ENCODE measurements around the gene ZNF529. TPM values are rescaled to one million over a fixed set of nuclear protein-coding genes. Genes with fewer than 3 reads are reported as not detected.

Gene ZNF529
- total RNA-seq, 1 experiment from 2014 or later, result 16.9 TPM

GRCh38 chr19:36514012-36514612 lies 59.0 kb downstream of the ZNF529 start:
- Histone ChIP-seq H3K9me3 (ENCODE audit: control insufficient read depth, low read depth, low read length) (peaks cover 62% of the 10 kb centered on the region), H3K9ac (ENCODE audit: extremely low read depth, insufficient read length, low read length) (no peak overlapping the region), H4K8ac (replicated peaks; ENCODE audit: insufficient read length, low read depth, low read length) (no peak overlapping the region), H3K79me1 (ENCODE audit: insufficient read depth, low read depth, low read length, poor library complexity, severe bottlenecking) (peaks cover 3% of the 10 kb centered on the region), H2AK5ac (ENCODE audit: insufficient read length, low read length) (no peak overlapping the region), H3K14ac (ENCODE audit: insufficient read depth, low read length) (no peak overlapping the region), H2BK5ac (ENCODE audit: insufficient read length, low read length) (no peak overlapping the region), H3K27me3 (ENCODE audit: insufficient read depth, low read length) (no peaks in the 10 kb centered on the region), H3T11ph (ENCODE audit: low read length) (no peak overlapping the region), H4K91ac (ENCODE audit: insufficient read length, low read depth, low read length) (no peak overlapping the region), H2BK120ac (ENCODE audit: low read depth, low read length, poor library complexity, severe bottlenecking) (no peak overlapping the region), H3K23me2 (ENCODE audit: insufficient read length, low read depth, low read length, poor library complexity, severe bottlenecking) (no peaks in the 10 kb centered on the region), H4K20me1 (ENCODE audit: control insufficient read depth, insufficient read depth, insufficient read length) (no peaks in the 10 kb centered on the region), H2BK15ac (ENCODE audit: low read depth, low read length) (no peak overlapping the region), H2BK12ac (ENCODE audit: insufficient read length, low read depth, low read length) (no peak overlapping the region), H3K18ac (ENCODE audit: insufficient read length, low read depth, low read length) (no peak overlapping the region), H3K23ac (ENCODE audit: insufficient read length, low read depth, low read length) (no peak overlapping the region), H3K4me2 (ENCODE audit: insufficient read depth, insufficient read length, low read length) (no peak overlapping the region), H4K5ac (ENCODE audit: insufficient read length, low read depth, low read length) (no peak overlapping the region), H2AFZ (ENCODE audit: low read length) (no peak overlapping the region), H3K4me1 (ENCODE audit: insufficient read depth, low read length) (no peaks in the 10 kb centered on the region), H3K4ac (ENCODE audit: low read depth, low read length) (no peak overlapping the region), H3K79me2 (ENCODE audit: insufficient read depth, low read length) (no peaks in the 10 kb centered on the region), H3K56ac (ENCODE audit: insufficient read length, low read depth, low read length) (no peak overlapping the region), H2BK20ac (ENCODE audit: low read depth, low read length, poor library complexity, severe bottlenecking) (no peak overlapping the region), H3K27ac (ENCODE audit: insufficient read length, low read depth, low read length) (no peak overlapping the region)
- H3K36me3 Mint-ChIP-seq (ENCODE audit: insufficient read depth in 1 of 3, low read depth in 3 of 3), result peaks cover 76 to 92% (median 86%) of the 10 kb centered on the region in 3 experiments
- TF ChIP-seq, protein P1, sequence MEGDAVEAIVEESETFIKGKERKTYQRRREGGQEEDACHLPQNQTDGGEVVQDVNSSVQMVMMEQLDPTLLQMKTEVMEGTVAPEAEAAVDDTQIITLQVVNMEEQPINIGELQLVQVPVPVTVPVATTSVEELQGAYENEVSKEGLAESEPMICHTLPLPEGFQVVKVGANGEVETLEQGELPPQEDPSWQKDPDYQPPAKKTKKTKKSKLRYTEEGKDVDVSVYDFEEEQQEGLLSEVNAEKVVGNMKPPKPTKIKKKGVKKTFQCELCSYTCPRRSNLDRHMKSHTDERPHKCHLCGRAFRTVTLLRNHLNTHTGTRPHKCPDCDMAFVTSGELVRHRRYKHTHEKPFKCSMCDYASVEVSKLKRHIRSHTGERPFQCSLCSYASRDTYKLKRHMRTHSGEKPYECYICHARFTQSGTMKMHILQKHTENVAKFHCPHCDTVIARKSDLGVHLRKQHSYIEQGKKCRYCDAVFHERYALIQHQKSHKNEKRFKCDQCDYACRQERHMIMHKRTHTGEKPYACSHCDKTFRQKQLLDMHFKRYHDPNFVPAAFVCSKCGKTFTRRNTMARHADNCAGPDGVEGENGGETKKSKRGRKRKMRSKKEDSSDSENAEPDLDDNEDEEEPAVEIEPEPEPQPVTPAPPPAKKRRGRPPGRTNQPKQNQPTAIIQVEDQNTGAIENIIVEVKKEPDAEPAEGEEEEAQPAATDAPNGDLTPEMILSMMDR (conservative IDR thresholded peaks at IDR 0.05), result no peak
- no peaks in the 10 kb centered on the region for H3K4me1 Mint-ChIP-seq
- no peak for DNase-seq
- no peaks in the 10 kb centered on the region; the same call in 1 of the 2 replicates for H3K27me3 Mint-ChIP-seq (ENCODE audit: low read depth)
- no peak overlapping the region for H3K4me3 Mint-ChIP-seq
- H3K9me3 Mint-ChIP-seq, result peaks cover 86 to 94% of the 10 kb centered on the region in 2 experiments
- no CpG with 5 or more reads among the region's 2 CpGs for WGBS (ENCODE audit: extremely low coverage, insufficient read length, low lambda C conversion rate)
- no peak overlapping the region for H3K27ac Mint-ChIP-seq

All from H9 (cell line).